MM.1S (cell line): ENCODE results near the gene MSLN.

Experiments used
- DNase-seq: peaks from one replicate; pipeline ENCODE4 v3.0.0-alpha.2; 2015
- H2AFZ ChIP-seq: fragments of 300-600 bp; sonication (generic); 2 replicates; pipeline ENCODE4 v1.6.0; 2016; ENCODE audit warnings: antibody characterized with exemption, low read length
- H3F3A ChIP-seq: fragments of 300-600 bp; sonication (generic); 2 replicates; pipeline ENCODE4 v1.6.1; 2016; ENCODE audit warnings: mild to moderate bottlenecking, antibody characterized with exemption, low read length, moderate library complexity, mixed read lengths; ENCODE audit not compliant: insufficient read depth
- H3K27ac ChIP-seq: fragments of 300-600 bp; sonication (generic); 2 replicates; pipeline ENCODE4 v1.5.1; 2016; ENCODE audit warnings: mild to moderate bottlenecking, low read length
- H3K27me3 ChIP-seq: fragments of 300-600 bp; sonication (generic); replicated peaks from 2 replicates; pipeline ENCODE4 v1.6.0; 2016; ENCODE audit warnings: low read length; ENCODE audit not compliant: insufficient read depth
- H3K36me3 ChIP-seq: fragments of 300-600 bp; sonication (generic); replicated peaks from 2 replicates; pipeline ENCODE4 v1.6.1; 2016; ENCODE audit warnings: mild to moderate bottlenecking, low read length, mixed read lengths; ENCODE audit not compliant: insufficient read depth
- H3K4me1 ChIP-seq: fragments of 300-600 bp; sonication (generic); 2 replicates; pipeline ENCODE4 v1.6.1; 2016; ENCODE audit warnings: low read length, mixed read lengths
- H3K4me2 ChIP-seq: fragments of 300-600 bp; sonication (generic); 2 replicates; pipeline ENCODE4 v1.6.0; 2016; ENCODE audit warnings: low read depth, low read length
- H3K4me3 ChIP-seq: fragments of 300-600 bp; sonication (generic); 2 replicates; pipeline ENCODE4 v1.5.1; 2016; ENCODE audit warnings: low read length, mixed read lengths
- H3K79me2 ChIP-seq: fragments of 300-600 bp; sonication (generic); 2 replicates; pipeline ENCODE4 v1.6.1; 2016; ENCODE audit warnings: mixed run types, low read length, mixed read lengths
- H3K9ac ChIP-seq: fragments of 300-600 bp; sonication (generic); 2 replicates; pipeline ENCODE4 v1.6.1; 2016; ENCODE audit warnings: low read length, mixed read lengths
- H3K9me2 ChIP-seq: fragments of 300-600 bp; sonication (generic); replicated peaks from 2 replicates; pipeline ENCODE4 v1.6.1; 2016; ENCODE audit warnings: mild to moderate bottlenecking, low read length, mixed read lengths; ENCODE audit not compliant: insufficient read depth
- H3K9me3 ChIP-seq: fragments of 300-600 bp; sonication (generic); replicated peaks from 2 replicates; pipeline ENCODE4 v1.6.1; 2016; ENCODE audit warnings: mild to moderate bottlenecking, low read length, mixed read lengths; ENCODE audit not compliant: insufficient read depth
- H4K20me1 ChIP-seq: fragments of 300-600 bp; sonication (generic); 2 replicates; pipeline ENCODE4 v1.6.1; 2016; ENCODE audit warnings: mild to moderate bottlenecking, low read length, moderate library complexity, mixed read lengths; ENCODE audit not compliant: insufficient read depth
- CTCF ChIP-seq: fragments of 300-600 bp; sonication (generic); IDR thresholded peaks from 2 replicates; pipeline ENCODE4 v1.5.1; 2016; ENCODE audit warnings: antibody characterized with exemption, low read length, mixed read lengths
- EZH2 ChIP-seq: fragments of 300-600 bp; sonication (generic); optimal IDR thresholded peaks from 2 replicates; pipeline ENCODE3; 2017; ENCODE audit warnings: low read depth, mild to moderate bottlenecking, antibody characterized with exemption, low read length, mixed read lengths
- EZH2phosphoT487 ChIP-seq: fragments of 300-600 bp; sonication (generic); IDR thresholded peaks from 2 replicates; pipeline ENCODE4 v1.6.1; 2018; ENCODE audit warnings: antibody characterized with exemption, low read length

The MSLN gene

GRCh38 chr16:795580-796229, 35.2 kb downstream of the MSLN start:
- no peaks in the 10 kb centered on the region for H4K20me1 ChIP-seq

GRCh38 chr16:796296-797119, 36.0 kb downstream of the MSLN start:
- DNase-seq: no peak
- H3K9ac ChIP-seq: no peak overlapping the region
- no peaks in the 10 kb centered on the region for H3K79me2 ChIP-seq
- no peak for TF ChIP-seq EZH2phosphoT487
- TF ChIP-seq CTCF: no peak
- no peak for TF ChIP-seq EZH2
- H3K4me2 ChIP-seq: no peak overlapping the region
- no peaks in the 10 kb centered on the region for H4K20me1 ChIP-seq
- no peak overlapping the region for H3K27ac ChIP-seq
- no peaks in the 10 kb centered on the region for H3F3A ChIP-seq
- no peaks in the 10 kb centered on the region for H3K4me1 ChIP-seq
- H2AFZ ChIP-seq: no peak overlapping the region
- no peaks in the 10 kb centered on the region for H3K36me3 ChIP-seq
- H3K9me3 ChIP-seq: no peaks in the 10 kb centered on the region
- H3K4me3 ChIP-seq: no peak overlapping the region
- peaks cover 6% of the 10 kb centered on the region; the same call in 1 of the 2 replicates for H3K27me3 ChIP-seq
- no peaks in the 10 kb centered on the region for H3K9me2 ChIP-seq

More at GRCh38 chr16:795580-796229, 35.2 kb downstream of the MSLN start:
- Histone ChIP-seq H3K27me3 (no peaks in the 10 kb centered on the region), H3K4me3 (no peak overlapping the region), H3K4me2 (no peak overlapping the region), H3K9me3 (no peaks in the 10 kb centered on the region), H3K79me2 (no peaks in the 10 kb centered on the region; the same call in 1 of the 2 replicates), H3F3A (no peaks in the 10 kb centered on the region), H3K9me2 (no peaks in the 10 kb centered on the region), H3K4me1 (no peaks in the 10 kb centered on the region), H3K9ac (no peak overlapping the region), H3K27ac (no peak overlapping the region), H3K36me3 (no peaks in the 10 kb centered on the region; the same call in 1 of the 2 replicates), H2AFZ (no peak overlapping the region)
- no peak for DNase-seq
- TF ChIP-seq EZH2phosphoT487: no peak
- TF ChIP-seq CTCF: no peak
- TF ChIP-seq EZH2: no peak

GRCh38 chr16:797120-797420, 36.5 kb downstream of the MSLN start:
- Histone ChIP-seq H3K4me2 (no peak overlapping the region), H3K27ac (no peak overlapping the region), H3K27me3 (peaks cover 12% of the 10 kb centered on the region; the same call in 1 of the 2 replicates), H3K4me3 (no peak overlapping the region), H3K79me2 (no peaks in the 10 kb centered on the region), H3K9ac (no peak overlapping the region), H3K9me2 (no peaks in the 10 kb centered on the region), H3K36me3 (no peaks in the 10 kb centered on the region), H2AFZ (no peak overlapping the region), H3F3A (no peaks in the 10 kb centered on the region), H4K20me1 (no peaks in the 10 kb centered on the region), H3K4me1 (no peaks in the 10 kb centered on the region), H3K9me3 (no peaks in the 10 kb centered on the region)
- DNase-seq: no peak
- no peak for TF ChIP-seq EZH2
- TF ChIP-seq EZH2phosphoT487: no peak
- TF ChIP-seq CTCF: no peak
